Mesenchymal stem cell (in vitro differentiated cells and primary cell): Measurements from ENCODE around the gene ASCC1.
A peak's percentile ranks its signal among the peaks of the same experiment; 100 is the strongest.

Experiments
- DNase-seq: peaks from one replicate; pipeline ENCODE4 v3.0.0-alpha.2; 2013
- H2AFZ ChIP-seq: one replicate; pipeline ENCODE4 v1.6.1; 2013; ENCODE audit warnings: low read depth, mild to moderate bottlenecking, control low read depth, inconsistent platforms, low read length, moderate library complexity
- H2AK5ac ChIP-seq: 2 replicates; pipeline ENCODE4 v1.6.1; 2013; ENCODE audit warnings: low read length, moderate library complexity, mild to moderate bottlenecking, inconsistent platforms; ENCODE audit not compliant: severe bottlenecking
- H2BK120ac ChIP-seq: one replicate; pipeline ENCODE4 v1.6.1; 2013; ENCODE audit warnings: low read depth, mild to moderate bottlenecking, inconsistent platforms, low read length, moderate library complexity
- H2BK12ac ChIP-seq, 2 experiments: one replicate each; pipeline ENCODE4 v1.6.1; 2013; ENCODE audit warnings: inconsistent platforms in 2 of 2, low read length in 2 of 2, mild to moderate bottlenecking in 2 of 2, moderate library complexity in 2 of 2, control low read depth in 1 of 2
- H2BK15ac ChIP-seq: one replicate; pipeline ENCODE4 v1.6.1; 2013; ENCODE audit warnings: mild to moderate bottlenecking, low read depth, inconsistent platforms; ENCODE audit not compliant: poor library complexity, severe bottlenecking
- H2BK5ac ChIP-seq: 2 replicates; pipeline ENCODE4 v1.6.1; 2013; ENCODE audit warnings: low read depth, mild to moderate bottlenecking, low read length, control low read depth, inconsistent platforms; ENCODE audit not compliant: poor library complexity, severe bottlenecking
- H3K14ac ChIP-seq, 2 experiments: one replicate each; pipeline ENCODE4 v1.6.1; 2013; ENCODE audit warnings: inconsistent platforms in 2 of 2, low read length in 2 of 2, control low read depth in 1 of 2, mild to moderate bottlenecking in 1 of 2, moderate library complexity in 1 of 2
- H3K18ac ChIP-seq, 2 experiments: one replicate each; pipeline ENCODE4 v1.6.1; 2013; ENCODE audit warnings: inconsistent platforms in 2 of 2, low read length in 2 of 2, control low read depth in 1 of 2, low read depth in 1 of 2, mild to moderate bottlenecking in 1 of 2
- H3K23ac ChIP-seq, 2 experiments: one replicate each; pipeline ENCODE4 v1.6.1; 2013; ENCODE audit warnings: inconsistent platforms in 2 of 2, low read length in 2 of 2, mild to moderate bottlenecking in 2 of 2, moderate library complexity in 2 of 2, control low read depth in 1 of 2
- H3K27ac ChIP-seq: 2 replicates; pipeline ENCODE4 v1.5.1; 2013; ENCODE audit warnings: mild to moderate bottlenecking, moderate library complexity, low read length, control low read depth, inconsistent platforms; ENCODE audit not compliant: poor library complexity, severe bottlenecking
- H3K27me3 ChIP-seq, 2 experiments: 2 replicates each; pipeline versions ENCODE4 v1.6.1 to v1.7.0; 2013; ENCODE audit warnings: low read length in 2 of 2, mild to moderate bottlenecking in 2 of 2, moderate library complexity in 2 of 2, control low read depth in 1 of 2, inconsistent platforms in 1 of 2; ENCODE audit not compliant: control insufficient read depth in 1 of 2, insufficient read depth in 1 of 2
- H3K36me3 ChIP-seq, 2 experiments: 2 replicates each; pipeline versions ENCODE4 v1.6.1 to v1.7.0; 2013; ENCODE audit warnings: low read length in 2 of 2, control low read depth in 1 of 2, inconsistent platforms in 1 of 2, low read depth in 1 of 2, mild to moderate bottlenecking in 1 of 2; ENCODE audit not compliant: insufficient read depth in 2 of 2, control insufficient read depth in 1 of 2
- H3K4ac ChIP-seq, 2 experiments: one replicate each; pipeline ENCODE4 v1.6.1; 2013; ENCODE audit warnings: inconsistent platforms in 2 of 2, low read length in 2 of 2, mild to moderate bottlenecking in 2 of 2, moderate library complexity in 2 of 2, control low read depth in 1 of 2, low read depth in 1 of 2
- H3K4me1 ChIP-seq: 2 replicates; pipeline ENCODE4 v1.6.1; 2013; ENCODE audit warnings: low read depth, low read length, control low read depth; ENCODE audit not compliant: control insufficient read depth, insufficient read depth
- H3K4me2 ChIP-seq: 2 replicates; pipeline ENCODE4 v1.6.1; 2013; ENCODE audit warnings: low read length, mild to moderate bottlenecking, inconsistent platforms; ENCODE audit not compliant: poor library complexity, severe bottlenecking
- H3K4me3 ChIP-seq, 2 experiments: 2 replicates each; pipeline versions ENCODE4 v1.5.1 to v1.7.0; 2013; ENCODE audit warnings: low read length in 2 of 2, mild to moderate bottlenecking in 2 of 2, control low read depth in 1 of 2, low read depth in 1 of 2; ENCODE audit not compliant: insufficient read depth in 1 of 2
- H3K79me1 ChIP-seq: replicated peaks from 2 replicates; pipeline ENCODE4 v1.6.1; 2013; ENCODE audit warnings: mild to moderate bottlenecking, control low read depth, low read length, inconsistent platforms; ENCODE audit not compliant: poor library complexity, severe bottlenecking
- H3K9ac ChIP-seq: 2 replicates; pipeline ENCODE4 v1.7.0; 2013; ENCODE audit warnings: mild to moderate bottlenecking, low read length, moderate library complexity
- H3K9me3 ChIP-seq: 2 replicates; pipeline ENCODE4 v1.7.0; 2013; ENCODE audit warnings: mild to moderate bottlenecking, low read length; ENCODE audit not compliant: control insufficient read depth
- H4K8ac ChIP-seq: one replicate; pipeline ENCODE4 v1.6.1; 2013; ENCODE audit warnings: inconsistent platforms, mild to moderate bottlenecking, low read length, moderate library complexity
- H4K91ac ChIP-seq: one replicate; pipeline ENCODE4 v1.6.1; 2013; ENCODE audit warnings: mild to moderate bottlenecking, low read length, inconsistent platforms
- WGBS: methylation state at CpG from one replicate; pipeline ENCODE4 v1.1.7; 2013; ENCODE audit warnings: mixed read lengths; 5-methylcytosine and 5-hydroxymethylcytosine counted together

ASCC1 gene

GRCh38 chr10:72065439-72066025 is 150.5 kb downstream of the ASCC1 start:
- H3K79me1 ChIP-seq, result no peaks in the 10 kb centered on the region
- H2BK5ac ChIP-seq, result no peak overlapping the region
- no peak overlapping the region for H3K14ac ChIP-seq
- H3K27me3 ChIP-seq, result peaks cover 21 to 42% of the 10 kb centered on the region in 2 experiments
- no peak overlapping the region for H3K18ac ChIP-seq
- H2BK15ac ChIP-seq, result no peak overlapping the region
- no peak overlapping the region for H3K23ac ChIP-seq
- H2BK12ac ChIP-seq, result no peak overlapping the region
- H3K4me2 ChIP-seq, result no peak overlapping the region
- H4K91ac ChIP-seq, result no peak overlapping the region
- H3K4ac ChIP-seq, result no peak overlapping the region
- peak overlapping the region; percentile 42 for H4K8ac ChIP-seq
- no peak overlapping the region for H2AK5ac ChIP-seq
- H3K36me3 ChIP-seq, result no peaks in the 10 kb centered on the region
- WGBS, result 96% methylated on average over 13 of the region's 13 CpGs
- no peaks in the 10 kb centered on the region for H3K9me3 ChIP-seq
- no peak for DNase-seq
- H3K4me3 ChIP-seq, result no peak overlapping the region
- H3K27ac ChIP-seq, result no peak overlapping the region
- H3K9ac ChIP-seq, result no peak overlapping the region
- H2AFZ ChIP-seq, result no peak overlapping the region
- H2BK120ac ChIP-seq, result no peak overlapping the region
- H3K4me1 ChIP-seq, result peaks cover 20% of the 10 kb centered on the region

GRCh38 chr10:72063703-72064391 is 152.2 kb downstream of the ASCC1 start:
- no peak overlapping the region for H3K9ac ChIP-seq
- H2BK5ac ChIP-seq, result no peak overlapping the region
- H3K4me3 ChIP-seq, result no peak overlapping the region
- no peak overlapping the region for H2AK5ac ChIP-seq
- H4K8ac ChIP-seq, result no peak overlapping the region
- H2AFZ ChIP-seq, result no peak overlapping the region
- 88% methylated on average over 9 of the region's 9 CpGs for WGBS
- no peak overlapping the region for H2BK120ac ChIP-seq
- no peak overlapping the region for H3K14ac ChIP-seq
- peaks cover 34 to 49% of the 10 kb centered on the region in 2 experiments for H3K27me3 ChIP-seq
- no peak overlapping the region for H4K91ac ChIP-seq
- H3K27ac ChIP-seq, result no peak overlapping the region
- H3K18ac ChIP-seq, result no peak overlapping the region
- no peaks in the 10 kb centered on the region for H3K9me3 ChIP-seq
- H3K36me3 ChIP-seq, result no peaks in the 10 kb centered on the region
- H3K23ac ChIP-seq, result no peak overlapping the region
- H3K4ac ChIP-seq, result peak overlapping the region in 1 of 2 experiments; percentile 6
- no peak overlapping the region for H3K4me2 ChIP-seq
- no peak for DNase-seq
- no peak overlapping the region for H2BK12ac ChIP-seq
- peak overlapping the region; percentile 38 for H2BK15ac ChIP-seq
- H3K4me1 ChIP-seq, result peaks cover 10% of the 10 kb centered on the region
- H3K79me1 ChIP-seq, result no peaks in the 10 kb centered on the region

- Histone ChIP-seq H3K4me1 (peaks cover 7% of the 10 kb centered on the region), H2AK5ac (no peak overlapping the region)
- whole genome bisulfite sequencing, result 95% methylated on average over 29 of the region's 29 CpGs
These were observed 153.0 kb downstream of the ASCC1 start for GRCh38 chr10:72062832-72063702.

GRCh38 chr10:72062382-72062781 is 153.7 kb downstream of the ASCC1 start:
- no peak overlapping the region for H2BK15ac ChIP-seq
- no peak overlapping the region for H3K4me3 ChIP-seq
- H2BK12ac ChIP-seq, result no peak overlapping the region
- H3K36me3 ChIP-seq, result no peaks in the 10 kb centered on the region
- peak; percentile 37 for DNase-seq
- no peak overlapping the region for H3K18ac ChIP-seq
- H2BK5ac ChIP-seq, result no peak overlapping the region
- no peak overlapping the region for H4K91ac ChIP-seq
- no peak overlapping the region for H2AK5ac ChIP-seq
- H3K79me1 ChIP-seq, result no peaks in the 10 kb centered on the region
- no peak overlapping the region for H3K23ac ChIP-seq
- no peak overlapping the region for H3K4me2 ChIP-seq
- H3K4ac ChIP-seq, result no peak overlapping the region
- no peak overlapping the region for H2BK120ac ChIP-seq
- peaks cover 29 to 44% of the 10 kb centered on the region in 2 experiments for H3K27me3 ChIP-seq
- H4K8ac ChIP-seq, result no peak overlapping the region
- H2AFZ ChIP-seq, result no peak overlapping the region
- H3K9me3 ChIP-seq, result no peaks in the 10 kb centered on the region
- 82% methylated on average over 10 of the region's 10 CpGs for WGBS
- peaks cover 5% of the 10 kb centered on the region for H3K4me1 ChIP-seq
- no peak overlapping the region for H3K14ac ChIP-seq
- no peak overlapping the region for H3K27ac ChIP-seq
- H3K9ac ChIP-seq, result no peak overlapping the region

More at GRCh38 chr10:72062832-72063702, 153.0 kb downstream of the ASCC1 start:
- Histone ChIP-seq H3K23ac (no peak overlapping the region), H3K4me3 (no peak overlapping the region), H4K91ac (peak overlapping the region; percentile 61), H3K27ac (no peak overlapping the region), H2AFZ (no peak overlapping the region), H2BK5ac (no peak overlapping the region), H3K18ac (no peak overlapping the region), H2BK15ac (peak overlapping the region; percentile 18), H3K36me3 (no peaks in the 10 kb centered on the region), H3K14ac (no peak overlapping the region), H3K9me3 (no peaks in the 10 kb centered on the region), H3K4me2 (no peak overlapping the region), H3K27me3 (peaks cover 34 to 51% of the 10 kb centered on the region in 2 experiments), H4K8ac (peak overlapping the region; percentile 16), H3K4ac (peak overlapping the region in 1 of 2 experiments; percentile 6), H3K9ac (no peak overlapping the region), H2BK120ac (no peak overlapping the region), H2BK12ac (peak overlapping the region in 1 of 2 experiments; percentile 35), H3K79me1 (no peaks in the 10 kb centered on the region)
- DNase-seq, result no peak
